22Rv1 (cell line): Measurements from ENCODE around the gene TRAPPC13.

Experiments used
- CTCF ChIP-seq: fragments of 450-650 bp; IDR thresholded peaks from 2 replicates; pipeline ENCODE4 v1.5.1; 2017; ENCODE audit warnings: mild to moderate bottlenecking
- ZFX ChIP-seq: fragments of 450-650 bp; IDR thresholded peaks from 2 replicates; pipeline ENCODE4 v1.6.1; 2017; ENCODE audit warnings: antibody characterized with exemption, borderline replicate concordance

GRCh38 chr5:65696892-65697291, 72.1 kb downstream of the TRAPPC13 start:
- TF ChIP-seq CTCF: no peak
- TF ChIP-seq ZFX: no peak
